K562 (cell line): ENCODE data around the gene KRTAP17-1. TPM values are rescaled to one million over a fixed set of nuclear protein-coding genes. Genes with fewer than 3 reads are reported as not detected.
A peak's percentile ranks its signal among the peaks of the same experiment; 100 is the strongest.

Experiments used
- ATAC-seq: fragments of 200-7000 bp; cut with Tn5 transposase; 3 replicates; pipeline ENCODE4 v1.9.1; 2020; ENCODE audit warnings: moderate library complexity
- BruUV-seq: library from RNA; stranded (reverse); fragments of 400-500 nt; replicated peaks from 2 replicates; lab custom pipeline; 2021; lab: Mats Ljungman, UMichigan
- CTCF ChIA-PET: fragments of 300-600 bp; formaldehyde crosslinking; extraction: SDS; loops from one replicate; lab custom pipeline; 2021; ENCODE audit warnings: low intra/inter-chr PET ratio; lab: Yijun Ruan, JAX
- POLR2A ChIA-PET: fragments of 300-600, 350-650 bp; sonication (Branson Sonifier 250); formaldehyde crosslinking; extraction: SDS; loops from one replicate; lab custom pipeline; 2021; ENCODE audit warnings: antibody characterized with exemption, inconsistent platforms; lab: Yijun Ruan, JAX
- DNase-seq, 4 experiments: peaks; one replicate each; pipeline versions ENCODE4 v3.0.0 to v3.0.0-alpha.2; 2011 to 2018; ENCODE audit warnings: low spot score in 3 of 4, mixed read lengths in 3 of 4; ENCODE audit errors: extremely low read depth in 1 of 4
- FAIRE-seq: peaks from 2 replicates; lab custom pipeline; 2011; peaks lifted over from hg19 to GRCh38; lab: Jason Lieb, UNC
- H2AFZ ChIP-seq: 2 replicates; pipeline ENCODE4 v1.6.0; 2011; ENCODE audit warnings: low read depth, low read length, control low read depth, inconsistent platforms
- H3K27ac ChIP-seq: fragments of 200-600 bp; 3 replicates; pipeline ENCODE4 v1.8.0; 2011; ENCODE audit warnings: low read depth, mild to moderate bottlenecking, control low read depth, inconsistent platforms, low read length, moderate library complexity, mixed read lengths; ENCODE audit errors: extremely low read depth
- H3K27me3 ChIP-seq, 2 experiments: fragments of 300-600 bp in 1 of 2; 2 replicates in 1 of 2; 3 replicates in 1 of 2; pipeline versions ENCODE4 v1.6.0 to v1.8.0; 2011; ENCODE audit warnings: inconsistent platforms in 2 of 2, low read length in 2 of 2, mild to moderate bottlenecking in 1 of 2, mixed read lengths in 1 of 2, moderate library complexity in 1 of 2; ENCODE audit not compliant: control insufficient read depth in 2 of 2, insufficient read depth in 2 of 2
- H3K36me3 ChIP-seq: fragments of 300-600 bp; 3 replicates; pipeline ENCODE4 v1.8.0; 2011; ENCODE audit warnings: mild to moderate bottlenecking, low read length, inconsistent platforms; ENCODE audit not compliant: control insufficient read depth, insufficient read depth
- H3K4me1 ChIP-seq, 2 experiments: fragments of 200-600 bp in 1 of 2; replicated peaks in 1 of 2; 2 replicates in 1 of 2; 3 replicates in 1 of 2; pipeline versions ENCODE4 v1.5.1 to v1.8.0; 2011; ENCODE audit warnings: inconsistent platforms in 2 of 2, low read length in 2 of 2, mild to moderate bottlenecking in 1 of 2, mixed read lengths in 1 of 2, moderate library complexity in 1 of 2; ENCODE audit not compliant: control insufficient read depth in 2 of 2, insufficient read depth in 2 of 2
- H3K4me2 ChIP-seq: 2 replicates; pipeline ENCODE4 v1.6.1; 2011; ENCODE audit warnings: low read length, control low read depth, inconsistent platforms, mixed read lengths; ENCODE audit not compliant: insufficient read depth
- H3K4me3 ChIP-seq: fragments of 200-600 bp; sonication (generic), shearing (Covaris generic); 2 replicates; pipeline ENCODE4 v1.5.1; 2016; ENCODE audit warnings: control low read depth, inconsistent platforms
- H3K79me2 ChIP-seq: fragments of 200-600 bp; 3 replicates; pipeline ENCODE4 v1.8.0; 2011; ENCODE audit warnings: low read length, inconsistent platforms; ENCODE audit not compliant: control insufficient read depth, insufficient read depth
- H3K9ac ChIP-seq, 2 experiments: 2 replicates each; pipeline versions ENCODE4 v1.6.0 to v1.6.1; 2011; ENCODE audit warnings: low read depth in 2 of 2, low read length in 2 of 2, control low read depth in 1 of 2, inconsistent platforms in 1 of 2, mild to moderate bottlenecking in 1 of 2, mixed read lengths in 1 of 2; ENCODE audit not compliant: insufficient read depth in 1 of 2
- H3K9me1 ChIP-seq: one replicate; pipeline ENCODE4 v1.6.0; 2011; ENCODE audit warnings: inconsistent platforms, mild to moderate bottlenecking, low read length, moderate library complexity; ENCODE audit not compliant: control insufficient read depth, insufficient read depth
- H3K9me3 ChIP-seq: replicated peaks from 2 replicates; pipeline ENCODE4 v1.5.1; 2011; ENCODE audit warnings: low read depth, low read length, inconsistent platforms; ENCODE audit not compliant: control insufficient read depth, insufficient read depth
- H4K20me1 ChIP-seq: replicated peaks from 2 replicates; pipeline ENCODE4 v1.6.1; 2011; ENCODE audit warnings: low read length, inconsistent platforms, mixed read lengths; ENCODE audit not compliant: control insufficient read depth, insufficient read depth
- ARID3B ChIP-seq: fragments of 250-450 bp; sonication (Bioruptor Pico); IDR thresholded peaks from 2 replicates; pipeline ENCODE4 v1.4.0; 2020; ENCODE audit warnings: borderline replicate concordance
- BRD4 ChIP-seq: fragments of 200-600 bp; sonication (generic); IDR thresholded peaks from 2 replicates; pipeline ENCODE4 v1.6.1; 2017; ENCODE audit warnings: inconsistent platforms
- DACH1 ChIP-seq: fragments of 450-650 bp; IDR thresholded peaks from 2 replicates; pipeline ENCODE4 v1.6.1; 2018; ENCODE audit not compliant: partially characterized antibody
- E4F1 ChIP-seq: fragments of 250-450 bp; sonication (Bioruptor Pico); IDR thresholded peaks from 2 replicates; pipeline ENCODE4 v1.5.0; 2021; ENCODE audit warnings: mild to moderate bottlenecking, borderline replicate concordance
- FOSL1 ChIP-seq: fragments of 200-800 bp; sonication (Bioruptor generic); conservative IDR thresholded peaks from 2 replicates; pipeline ENCODE4 v1.6.1; 2016; ENCODE audit warnings: missing genetic modification characterization, missing compliant biosample characterization
- FUS ChIP-seq: fragments of 200-400 bp; formaldehyde crosslinking; optimal IDR thresholded peaks from 2 replicates; pipeline ENCODE3; 2017; ENCODE audit warnings: low read depth, low read length
- GABPA ChIP-seq: fragments of 200-800 bp; sonication (Bioruptor generic); conservative IDR thresholded peaks from 2 replicates; pipeline ENCODE4 v1.6.1; 2016; ENCODE audit warnings: low read depth, missing genetic modification characterization, missing compliant biosample characterization
- GATA2 ChIP-seq: sonication (generic); formaldehyde crosslinking; IDR thresholded peaks from 2 replicates; pipeline ENCODE4 v1.4.0; 2020; ENCODE audit warnings: mild to moderate bottlenecking, missing genetic modification reagents
- ZNF197 ChIP-seq: fragments of 200-800 bp; sonication (Bioruptor generic); IDR thresholded peaks from 2 replicates; pipeline ENCODE4 v1.6.1; 2016; ENCODE audit warnings: low read depth, missing genetic modification characterization, missing compliant biosample characterization
- ZNF280B ChIP-seq: fragments of 250-450 bp; sonication (Bioruptor Pico); IDR thresholded peaks from 2 replicates; pipeline ENCODE4 v1.5.1; 2021; ENCODE audit warnings: mild to moderate bottlenecking
- ZNF77 ChIP-seq: fragments of 250-450 bp; sonication (Bioruptor Pico); IDR thresholded peaks from 2 replicates; pipeline ENCODE4 v1.5.0; 2020
- WGBS: fragments of 100-300 bp; shearing (Covaris generic); methylation state at CpG from one replicate; pipeline ENCODE4 v1.1.6; 2016; ENCODE audit warnings: low coverage, mixed read lengths; ENCODE audit not compliant: insufficient coverage; ENCODE audit errors: missing lambda C conversion rate; 5-methylcytosine and 5-hydroxymethylcytosine counted together
- in situ Hi-C: fragments of 300-500 bp; cut with MboI; formaldehyde crosslinking; loops from 4 replicates; pipeline ENCODE4 v1.15.0; 2018; ENCODE audit warnings: inconsistent platforms, mixed read lengths
- intact Hi-C: fragments of 100-400 bp; cut with micrococcal nuclease; formaldehyde crosslinking; loops from 2 replicates; pipeline ENCODE4 v1.14.2; 2022
- polyA plus RNA-seq, 8 experiments: library from polyadenylated mRNA; depleted of rRNA in 4 of 8; stranded (reverse) in 5 of 8; unstranded in 3 of 8; fragments of >200 nt; fragmentation: Nextera tagmentation in 2 of 8; fragmentation: Illumina TruSeq in 1 of 8; extraction: Ambion mirVana in 2 of 8; extraction: Trizol in 1 of 8; gene quantifications; 2 replicates each; pipeline versions ENCODE4 v1.2.1 to v1.2.3, GENCODE V29; 2011 to 2014; ENCODE audit warnings: inconsistent platforms in 1 of 8, missing spikeins in 1 of 8
- total RNA-seq, 7 experiments: library from RNA; depleted of rRNA in 6 of 7; stranded (reverse); fragments of >200 nt in 6 of 7; fragmentation: Illumina TruSeq in 2 of 7; extraction: Trizol in 2 of 7; gene quantifications; 2 replicates each; pipeline versions ENCODE4 v1.2.1 to v1.2.3, GENCODE V29; 2011 to 2021; ENCODE audit warnings: low replicate concordance in 1 of 7

KRTAP17-1 gene
- total and polyA plus RNA-seq, 9 of the 15 experiments (the other 6 are each of a cell fraction or from before 2014, with no cell fraction given): not detected

GRCh38 chr17:41329279-41329948 is 13.9 kb upstream of the KRTAP17-1 start:
- H2AFZ ChIP-seq: no peak overlapping the region
- H3K9me1 ChIP-seq: no peaks in the 10 kb centered on the region
- in situ Hi-C loops: no loop called here
- H3K36me3 ChIP-seq: no peaks in the 10 kb centered on the region
- no peaks in the 10 kb centered on the region for H3K9me3 ChIP-seq
- no peaks in the 10 kb centered on the region for H3K4me1 ChIP-seq
- POLR2A ChIA-PET: interaction anchor here (1.4 kb wide), 1 partner anchor 22 kb away, joined by 4 read pairs; no protein-coding TSS in a partner anchor
- FAIRE-seq (peak; percentile 73), DNase-seq (peak; percentile 31 to 39 (median 35)), ATAC-seq (peak; percentile 85)
- H3K27me3 ChIP-seq: peaks cover 0 to 9% of the 10 kb centered on the region in 2 experiments; a peak in 1 of 5 replicates
- no peak overlapping the region for H3K9ac ChIP-seq
- no peaks in the 10 kb centered on the region; the same call in 1 of the 2 replicates for H4K20me1 ChIP-seq
- H3K4me2 ChIP-seq: no peak overlapping the region
- CTCF ChIA-PET: interaction anchor here (1.2 kb wide), 1 partner anchor 421 kb away, joined by 4 read pairs; no protein-coding TSS in a partner anchor
- H3K27ac ChIP-seq: no peak overlapping the region
- no peaks in the 10 kb centered on the region for H3K79me2 ChIP-seq
- intact Hi-C loops: loop anchor here (5.0 kb wide), 1 partner anchor 422 kb away; no protein-coding TSS in a partner anchor
- no peak overlapping the region for H3K4me3 ChIP-seq
- under 1% methylated on average over 13 of the region's 13 CpGs for WGBS
- no TSS peak for BruUV-seq
- no peak for TF ChIP-seq ZNF77 (CRISPR knock-in tag)
- TF ChIP-seq ZNF280B (CRISPR knock-in tag): no peak
- no peak for TF ChIP-seq GATA2
- no peak for TF ChIP-seq E4F1 (CRISPR knock-in tag)
- no peak for TF ChIP-seq DACH1
- no peak for TF ChIP-seq ARID3B (CRISPR knock-in tag)
- no peak for TF ChIP-seq ZNF197 (CRISPR knock-in tag)
- TF ChIP-seq BRD4: no peak
- no peak for TF ChIP-seq FUS
- TF ChIP-seq FOSL1 (tag): no peak
- no peak for TF ChIP-seq GABPA (tag)
